ENCODE results near the gene NPAP1.

- TF ChIP-seq CTCF (IDR thresholded peaks at IDR 0.05) = no peak
- no peak for TF ChIP-seq POLR2A (IDR thresholded peaks at IDR 0.05)
Measured at GRCh38 chr15:24633082-24633481, 42.5 kb upstream of the NPAP1 start.
